Prostate gland (tissue), 2 donors: Measurements from ENCODE around the gene AGAP9.
A peak's percentile ranks its signal among the peaks of the same experiment; 100 is the strongest.
"Not testable (repeated sequence)": the region's sequence is repeated elsewhere in the genome, so short reads cannot be mapped to it uniquely, and the experiment has no call there.

Experiments used
- POLR2AphosphoS5 ChIP-seq: sonication (generic); formaldehyde crosslinking; IDR thresholded peaks from one replicate; pipeline ENCODE4 v1.6.1; 2017; ENCODE audit warnings: antibody characterized with exemption
- TF ChIP-seq, protein P1 (sequence below), 4 experiments: fragments of 200-600 bp in 2 of 4; fragments of 450-650 bp in 2 of 4; sonication (generic) in 2 of 4; IDR thresholded peaks; 1 replicate in 3 of 4; 2 replicates in 1 of 4; pipeline ENCODE4 v1.5.1; 2016 to 2019; ENCODE audit warnings: antibody characterized with exemption in 4 of 4, mild to moderate bottlenecking in 2 of 4, moderate library complexity in 2 of 4

DNA sequence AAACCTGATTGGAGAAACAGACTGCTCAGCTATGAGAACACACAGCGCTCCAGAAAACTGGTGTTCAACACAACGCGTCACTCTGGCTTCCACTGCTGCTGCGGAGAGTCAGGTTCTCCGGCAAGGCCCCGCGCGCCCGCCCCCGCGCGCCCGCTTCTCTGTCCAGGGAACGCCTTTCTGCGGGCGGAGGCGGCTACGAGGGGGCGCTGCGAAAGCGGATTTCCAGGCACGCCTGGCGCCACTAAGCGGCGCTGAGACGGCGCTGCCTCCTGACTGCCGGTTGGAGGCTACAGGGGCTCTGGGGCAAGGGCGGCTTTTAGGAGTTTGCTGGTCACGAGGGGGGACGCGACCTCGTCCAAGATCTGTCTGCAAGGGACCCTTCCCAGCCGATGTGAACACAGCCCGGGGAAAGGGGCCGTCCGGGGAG, 62.2 kb downstream of the AGAP9 start:
- TF ChIP-seq, protein P1, sequence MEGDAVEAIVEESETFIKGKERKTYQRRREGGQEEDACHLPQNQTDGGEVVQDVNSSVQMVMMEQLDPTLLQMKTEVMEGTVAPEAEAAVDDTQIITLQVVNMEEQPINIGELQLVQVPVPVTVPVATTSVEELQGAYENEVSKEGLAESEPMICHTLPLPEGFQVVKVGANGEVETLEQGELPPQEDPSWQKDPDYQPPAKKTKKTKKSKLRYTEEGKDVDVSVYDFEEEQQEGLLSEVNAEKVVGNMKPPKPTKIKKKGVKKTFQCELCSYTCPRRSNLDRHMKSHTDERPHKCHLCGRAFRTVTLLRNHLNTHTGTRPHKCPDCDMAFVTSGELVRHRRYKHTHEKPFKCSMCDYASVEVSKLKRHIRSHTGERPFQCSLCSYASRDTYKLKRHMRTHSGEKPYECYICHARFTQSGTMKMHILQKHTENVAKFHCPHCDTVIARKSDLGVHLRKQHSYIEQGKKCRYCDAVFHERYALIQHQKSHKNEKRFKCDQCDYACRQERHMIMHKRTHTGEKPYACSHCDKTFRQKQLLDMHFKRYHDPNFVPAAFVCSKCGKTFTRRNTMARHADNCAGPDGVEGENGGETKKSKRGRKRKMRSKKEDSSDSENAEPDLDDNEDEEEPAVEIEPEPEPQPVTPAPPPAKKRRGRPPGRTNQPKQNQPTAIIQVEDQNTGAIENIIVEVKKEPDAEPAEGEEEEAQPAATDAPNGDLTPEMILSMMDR (IDR thresholded peaks at IDR 0.05): peak in 1 of 4 experiments; percentile 21
- not testable (repeated sequence) for TF ChIP-seq POLR2AphosphoS5
